Muscle layer of colon (tissue), 2 donors: ENCODE data around the gene MYMX.

Experiments
- H3K27ac ChIP-seq: one replicate; pipeline ENCODE4 v1.7.0; 2013; ENCODE audit warnings: low read depth, mild to moderate bottlenecking, low read length, moderate library complexity
- H3K27me3 ChIP-seq, 2 donors: one replicate each; pipeline ENCODE4 v1.7.0; 2013; ENCODE audit warnings: low read length in 2 of 2, mild to moderate bottlenecking in 2 of 2; ENCODE audit not compliant: insufficient read depth in 2 of 2, control insufficient read depth in 1 of 2
- H3K36me3 ChIP-seq: one replicate; pipeline ENCODE4 v1.7.0; 2013; ENCODE audit warnings: mild to moderate bottlenecking, low read length; ENCODE audit not compliant: insufficient read depth
- H3K4me1 ChIP-seq: one replicate; pipeline ENCODE4 v1.7.0; 2013; ENCODE audit warnings: mild to moderate bottlenecking, low read length; ENCODE audit not compliant: insufficient read depth
- H3K4me3 ChIP-seq, 2 donors: one replicate each; pipeline ENCODE4 v1.7.0; 2013; ENCODE audit warnings: low read length in 2 of 2, low read depth in 1 of 2, mild to moderate bottlenecking in 1 of 2, moderate library complexity in 1 of 2
- H3K9ac ChIP-seq: one replicate; pipeline ENCODE4 v1.7.0; 2013; ENCODE audit warnings: low read length
- H3K9me3 ChIP-seq: one replicate; pipeline ENCODE4 v1.7.0; 2013; ENCODE audit warnings: mild to moderate bottlenecking, low read length
- donor health status: abdominal sarcoma.
- donor health status: Adenocarcinoma of cecum.

MYMX gene

GRCh38 chr6:44265722-44266233 is 49.1 kb downstream of the MYMX start:
- Histone ChIP-seq H3K4me3 (peak overlapping the region in 1 of 2 donors; percentile 79), H3K4me1 (peaks cover 29% of the 10 kb centered on the region), H3K27me3 (peaks cover 16 to 19% of the 10 kb centered on the region in 2 donors), H3K27ac (no peak overlapping the region), H3K9ac (no peak overlapping the region), H3K36me3 (no peaks in the 10 kb centered on the region), H3K9me3 (no peaks in the 10 kb centered on the region)

DNA sequence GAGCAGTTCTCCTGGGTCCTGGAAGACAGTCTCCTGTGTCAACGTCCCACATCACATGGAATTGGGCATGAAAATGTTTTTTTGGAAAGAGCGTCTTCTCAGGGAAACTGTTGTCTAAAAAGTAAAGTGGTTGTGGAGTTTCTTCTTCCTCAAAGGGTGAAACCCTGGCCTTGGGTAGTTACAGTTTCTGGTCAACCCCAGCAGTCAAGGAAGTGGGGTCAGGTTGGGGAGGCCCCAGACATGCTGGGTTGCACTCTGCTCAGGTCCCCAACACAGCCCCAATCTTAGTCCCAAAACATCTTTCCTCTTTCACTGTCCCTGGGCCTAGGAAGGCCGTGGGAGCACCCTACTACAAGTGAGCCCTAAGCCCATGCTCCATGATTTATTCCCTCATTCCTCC is 49.6 kb downstream of the MYMX start:
- Histone ChIP-seq H3K27me3 (peaks cover 20 to 23% of the 10 kb centered on the region in 2 donors), H3K36me3 (no peaks in the 10 kb centered on the region), H3K27ac (no peak overlapping the region), H3K4me1 (peaks cover 29% of the 10 kb centered on the region), H3K4me3 (no peak overlapping the region), H3K9me3 (no peaks in the 10 kb centered on the region), H3K9ac (no peak overlapping the region)

DNA sequence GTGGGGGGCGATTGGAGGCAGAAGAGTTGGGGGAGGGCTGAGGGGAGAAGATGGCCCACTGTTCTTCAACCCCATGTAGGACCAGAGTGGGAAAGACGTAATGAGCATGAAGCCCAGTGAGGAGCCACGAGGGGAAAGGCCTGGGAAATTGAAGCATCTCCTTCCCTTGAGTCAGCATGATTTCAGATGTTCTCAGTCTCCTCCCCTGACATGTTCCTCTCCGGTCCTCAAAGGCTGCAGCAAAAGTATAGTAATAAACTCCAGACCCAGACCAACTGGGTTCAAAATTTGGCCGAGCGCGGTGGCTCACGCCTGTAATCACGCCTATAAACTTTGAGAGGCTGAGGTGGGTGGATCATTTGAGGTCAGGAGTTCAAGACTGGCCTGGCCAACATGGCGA is 50.5 kb downstream of the MYMX start:
- Histone ChIP-seq H3K9me3 (no peaks in the 10 kb centered on the region), H3K9ac (no peak overlapping the region), H3K27me3 (peaks cover 29 to 32% of the 10 kb centered on the region in 2 donors), H3K27ac (no peak overlapping the region), H3K36me3 (no peaks in the 10 kb centered on the region), H3K4me1 (peaks cover 26% of the 10 kb centered on the region), H3K4me3 (no peak overlapping the region)
